Measurements from ENCODE around the gene TRPC6. TPM values are rescaled to one million over a fixed set of nuclear protein-coding genes. Genes with fewer than 3 reads are reported as not detected.
"Not testable (repeated sequence)": the region's sequence is repeated elsewhere in the genome, so short reads cannot be mapped to it uniquely, and the experiment has no call there.

Gene TRPC6
- total RNA-seq, 1 donor from 2014 or later, result not detected

GRCh38 chr11:101453682-101454081 is 130.1 kb downstream of the TRPC6 start:
- intact Hi-C loops (cut with micrococcal nuclease), result no loop called here

GRCh38 chr11:101448881-101449442 is 134.8 kb downstream of the TRPC6 start:
- intact Hi-C loops (cut with micrococcal nuclease), result no loop called here

- intact Hi-C loops (cut with micrococcal nuclease), result no loop called here
These were observed 137.1 kb downstream of the TRPC6 start for GRCh38 chr11:101446726-101447125.

GRCh38 chr11:101446238-101446637 is 137.6 kb downstream of the TRPC6 start:
- intact Hi-C loops (cut with micrococcal nuclease), result no loop called here

GRCh38 chr11:101445761-101446160 is 138.0 kb downstream of the TRPC6 start:
- intact Hi-C loops (cut with micrococcal nuclease), result no loop called here

GRCh38 chr11:101444851-101445250 is 139.0 kb downstream of the TRPC6 start:
- intact Hi-C loops (cut with micrococcal nuclease), result no loop called here

GRCh38 chr11:101444164-101444563 is 139.6 kb downstream of the TRPC6 start:
- intact Hi-C loops (cut with micrococcal nuclease), result no loop called here

GRCh38 chr11:101442936-101443521 is 140.8 kb downstream of the TRPC6 start:
- intact Hi-C loops (cut with micrococcal nuclease), result no loop called here

- intact Hi-C loops (cut with micrococcal nuclease), result no loop called here
These were observed 141.6 kb downstream of the TRPC6 start for GRCh38 chr11:101442171-101442570.

GRCh38 chr11:101441747-101442146 is 142.1 kb downstream of the TRPC6 start:
- intact Hi-C loops (cut with micrococcal nuclease), result no loop called here

- intact Hi-C loops (cut with micrococcal nuclease), result no loop called here
These were observed 144.3 kb downstream of the TRPC6 start for GRCh38 chr11:101439488-101439887.

GRCh38 chr11:101438708-101439107 is 145.1 kb downstream of the TRPC6 start:
- intact Hi-C loops (cut with micrococcal nuclease), result not testable (repeated sequence)

GRCh38 chr11:101438126-101438525 is 145.7 kb downstream of the TRPC6 start:
- intact Hi-C loops (cut with micrococcal nuclease), result no loop called here

- intact Hi-C loops (cut with micrococcal nuclease), result no loop called here
These were observed 147.2 kb downstream of the TRPC6 start for GRCh38 chr11:101436511-101437142.

GRCh38 chr11:101435408-101435973 is 148.3 kb downstream of the TRPC6 start:
- intact Hi-C loops (cut with micrococcal nuclease), result no loop called here

GRCh38 chr11:101434026-101434643 is 149.7 kb downstream of the TRPC6 start:
- intact Hi-C loops (cut with micrococcal nuclease), result no loop called here

- intact Hi-C loops (cut with micrococcal nuclease), result no loop called here
These were observed 150.7 kb downstream of the TRPC6 start for GRCh38 chr11:101433151-101433550.

- intact Hi-C loops (cut with micrococcal nuclease), result no loop called here
These were observed 153.9 kb downstream of the TRPC6 start for GRCh38 chr11:101429703-101430540.

GRCh38 chr11:101428918-101429317 is 154.9 kb downstream of the TRPC6 start:
- intact Hi-C loops (cut with micrococcal nuclease), result no loop called here

- intact Hi-C loops (cut with micrococcal nuclease), result no loop called here
These were observed 176.5 kb downstream of the TRPC6 start for GRCh38 chr11:101407324-101407723.

Measured in T-helper 1 cell treated with Interleukin-12 subunit alpha and Interleukin-12 subunit beta and Interleukin-4 antibody, amounts not matched to agents 30 ng/mL and 1 ng/mL, for 36 hours (primary cell).